ENCODE data around the gene ADGRG3. TPM values are rescaled to one million over a fixed set of nuclear protein-coding genes. Genes with fewer than 3 reads are reported as not detected.

Gene ADGRG3
- total RNA-seq, 1 experiment from 2014 or later, result not detected

DNA sequence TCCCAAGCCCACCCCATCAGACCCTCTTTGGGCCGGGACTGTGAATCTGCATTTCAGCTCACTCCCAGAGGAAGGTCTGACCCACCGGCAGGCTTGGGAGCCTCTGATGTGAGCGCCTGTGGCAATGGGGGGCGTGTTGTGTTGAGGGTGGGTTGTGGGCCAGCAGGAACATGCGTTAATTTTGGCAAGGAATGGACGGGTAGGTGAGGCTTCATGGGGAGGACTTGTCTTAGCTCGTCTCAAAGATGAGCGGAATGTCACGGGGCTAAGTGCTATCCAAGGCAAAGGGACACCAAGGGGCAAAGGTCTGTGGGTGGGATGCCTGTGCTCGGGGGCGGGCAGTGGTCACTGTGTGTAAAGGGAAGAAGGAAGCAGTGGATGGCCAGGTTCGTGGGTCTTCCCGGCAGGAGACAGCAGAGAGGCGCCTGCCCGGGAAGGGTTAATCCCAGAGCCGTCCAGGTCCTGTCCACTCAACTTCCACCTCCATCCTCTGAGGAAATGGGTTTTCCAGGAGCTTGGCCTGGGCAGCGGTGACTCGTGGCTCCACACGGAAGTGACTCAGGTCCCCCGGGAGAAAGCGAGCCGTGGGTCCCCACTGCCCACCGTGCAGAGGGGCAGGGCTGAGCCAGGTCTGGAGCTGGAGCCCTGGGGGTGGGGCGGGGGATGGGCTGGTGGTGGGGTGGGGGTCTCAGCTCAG lies 22.3 kb upstream of the ADGRG3 start:
- Histone ChIP-seq H3K4me2 (peak overlapping the region; percentile 40; the same call in 1 of the 2 replicates), H3K79me2 (ENCODE audit: low read depth) (peaks cover 28% of the 10 kb centered on the region), H3F3A (ENCODE audit: insufficient read depth, low read depth) (peaks cover 67% of the 10 kb centered on the region), H3K27me3 (ENCODE audit: insufficient read depth, low read depth) (no peaks in the 10 kb centered on the region), H3K9me3 (ENCODE audit: insufficient read depth, low read depth) (no peaks in the 10 kb centered on the region), H3K27ac (0 out of 2 replicates have a peak overlapping the region, but pooled peaks have one; percentile 21), H4K20me1 (ENCODE audit: insufficient read depth) (peaks cover 15% of the 10 kb centered on the region), H3K9me2 (ENCODE audit: insufficient read depth) (no peaks in the 10 kb centered on the region), H3K4me1 (replicated peaks; ENCODE audit: insufficient read depth) (peaks cover 69% of the 10 kb centered on the region), H3K4me3 (no peak overlapping the region), H3K36me3 (ENCODE audit: low read depth) (peaks cover 5% of the 10 kb centered on the region; the same call in 1 of the 2 replicates), H2AFZ (no peak overlapping the region)
- ChIA-PET POLR2A (ENCODE audit: unreplicated experiment) (no interaction called here), CTCF (interaction anchor here (0.6 kb wide), 1 partner anchor 45 kb away, joined by 4 read pairs; no protein-coding TSS in a partner anchor)
- TF ChIP-seq, protein P1, sequence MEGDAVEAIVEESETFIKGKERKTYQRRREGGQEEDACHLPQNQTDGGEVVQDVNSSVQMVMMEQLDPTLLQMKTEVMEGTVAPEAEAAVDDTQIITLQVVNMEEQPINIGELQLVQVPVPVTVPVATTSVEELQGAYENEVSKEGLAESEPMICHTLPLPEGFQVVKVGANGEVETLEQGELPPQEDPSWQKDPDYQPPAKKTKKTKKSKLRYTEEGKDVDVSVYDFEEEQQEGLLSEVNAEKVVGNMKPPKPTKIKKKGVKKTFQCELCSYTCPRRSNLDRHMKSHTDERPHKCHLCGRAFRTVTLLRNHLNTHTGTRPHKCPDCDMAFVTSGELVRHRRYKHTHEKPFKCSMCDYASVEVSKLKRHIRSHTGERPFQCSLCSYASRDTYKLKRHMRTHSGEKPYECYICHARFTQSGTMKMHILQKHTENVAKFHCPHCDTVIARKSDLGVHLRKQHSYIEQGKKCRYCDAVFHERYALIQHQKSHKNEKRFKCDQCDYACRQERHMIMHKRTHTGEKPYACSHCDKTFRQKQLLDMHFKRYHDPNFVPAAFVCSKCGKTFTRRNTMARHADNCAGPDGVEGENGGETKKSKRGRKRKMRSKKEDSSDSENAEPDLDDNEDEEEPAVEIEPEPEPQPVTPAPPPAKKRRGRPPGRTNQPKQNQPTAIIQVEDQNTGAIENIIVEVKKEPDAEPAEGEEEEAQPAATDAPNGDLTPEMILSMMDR (conservative IDR thresholded peaks at IDR 0.05), result no peak
- no peak for TF ChIP-seq EZH2 (IDR thresholded peaks at IDR 0.05; ENCODE audit: low read depth)
- BruUV-seq (replicated peaks), result no TSS peak
- intact Hi-C loops (cut with micrococcal nuclease; ENCODE audit: unreplicated experiment), result no loop called here
- no peak for DNase-seq

DNA sequence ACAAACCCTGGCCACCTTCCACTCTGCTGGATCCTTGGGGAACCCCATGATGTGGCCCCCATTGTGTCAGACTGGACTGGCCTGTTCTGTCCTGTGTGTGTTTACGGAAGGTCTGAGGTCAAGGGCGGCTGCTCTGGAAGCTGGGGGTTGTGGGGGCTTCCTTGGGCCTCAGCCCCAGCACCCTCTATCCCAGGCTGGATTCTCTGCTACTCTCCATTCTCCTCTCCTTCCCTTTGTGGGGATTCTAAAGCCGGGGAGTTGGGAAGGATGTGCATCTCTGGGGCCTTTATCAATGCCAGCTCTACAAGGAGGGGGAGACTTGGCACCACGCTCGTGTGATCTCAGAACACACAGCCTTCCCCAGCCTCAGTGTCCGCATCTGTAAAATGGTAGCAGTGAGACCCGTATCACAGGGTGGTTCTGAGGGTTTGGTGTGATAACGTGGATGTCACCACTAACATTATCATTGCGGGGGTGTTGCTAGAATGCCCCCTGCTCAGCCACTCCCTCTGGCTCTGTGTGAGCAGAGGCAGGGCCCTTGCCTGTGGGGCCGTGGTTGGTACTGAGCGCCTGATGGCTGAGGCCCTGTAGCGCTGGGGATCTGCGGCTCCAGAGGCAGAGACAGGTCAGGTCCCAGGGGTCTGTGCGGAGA lies 21.6 kb upstream of the ADGRG3 start:
- intact Hi-C loops (cut with micrococcal nuclease; ENCODE audit: unreplicated experiment), result no loop called here
- BruUV-seq (replicated peaks), result no TSS peak
- Histone ChIP-seq H3K9me2 (ENCODE audit: insufficient read depth) (no peaks in the 10 kb centered on the region), H3K4me3 (no peak overlapping the region), H3K4me1 (replicated peaks; ENCODE audit: insufficient read depth) (peaks cover 62% of the 10 kb centered on the region), H2AFZ (no peak overlapping the region), H3K36me3 (ENCODE audit: low read depth) (peaks cover 5% of the 10 kb centered on the region; the same call in 1 of the 2 replicates), H3K27ac (peak overlapping the region; percentile 21), H3K4me2 (peak overlapping the region; percentile 40), H4K20me1 (ENCODE audit: insufficient read depth) (peaks cover 15% of the 10 kb centered on the region), H3K27me3 (ENCODE audit: insufficient read depth, low read depth) (no peaks in the 10 kb centered on the region), H3K79me2 (ENCODE audit: low read depth) (peaks cover 28% of the 10 kb centered on the region), H3K9me3 (ENCODE audit: insufficient read depth, low read depth) (no peaks in the 10 kb centered on the region), H3F3A (ENCODE audit: insufficient read depth, low read depth) (peaks cover 60% of the 10 kb centered on the region)
- CTCF ChIA-PET, result interaction anchor here (0.5 to 1.2 kb wide), 5 partner anchors 18 to 225 kb away, joined by 3 to 6 read pairs (median 4); no protein-coding TSS in a partner anchor
- TF ChIP-seq EZH2 (IDR thresholded peaks at IDR 0.05; ENCODE audit: low read depth), result no peak
- TF ChIP-seq, protein P1 (conservative IDR thresholded peaks at IDR 0.05), result no peak
- POLR2A ChIA-PET (ENCODE audit: unreplicated experiment), result no interaction called here
- no peak for DNase-seq

DNA sequence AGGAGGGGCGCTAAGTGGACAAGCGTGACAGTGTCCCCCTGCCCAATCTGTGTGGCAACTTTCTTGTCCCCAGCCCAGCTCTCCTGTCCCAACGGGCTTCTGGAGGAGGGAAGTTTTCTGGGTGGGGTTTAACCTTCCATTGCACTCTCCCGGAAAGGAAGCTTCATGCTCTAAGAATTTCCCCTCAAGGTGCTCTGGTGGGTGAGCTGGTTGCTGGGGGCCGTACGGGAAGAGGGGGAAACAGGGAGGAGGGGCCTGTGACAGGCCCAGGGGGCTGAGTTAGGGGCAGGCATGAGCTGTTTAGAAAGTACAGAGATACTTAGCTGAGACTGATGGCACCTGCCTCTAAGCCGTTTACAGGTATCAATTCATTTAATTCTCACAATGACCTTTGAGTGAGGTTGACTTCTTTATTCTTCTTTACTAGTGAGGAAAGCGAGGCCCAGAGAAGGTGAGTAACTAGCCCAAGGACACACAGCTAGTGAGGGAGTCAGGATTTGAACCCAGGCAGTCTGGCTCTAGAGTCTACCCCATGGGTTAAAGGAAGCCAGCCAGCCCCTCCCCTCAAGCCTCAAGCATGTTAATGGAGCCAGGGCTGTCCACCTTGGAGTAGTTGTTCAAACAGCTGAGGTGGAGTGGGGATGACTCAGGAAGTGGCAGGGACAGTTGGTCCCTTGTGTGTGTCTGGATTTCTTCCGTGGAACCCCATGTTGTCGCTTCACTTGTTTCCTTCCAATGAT lies 20.8 kb upstream of the ADGRG3 start:
- no peak overlapping the region for H3K4me3 ChIP-seq
- BruUV-seq (replicated peaks), result no TSS peak
- H3K79me2 ChIP-seq (ENCODE audit: low read depth), result peaks cover 28% of the 10 kb centered on the region
- H3K9me2 ChIP-seq (ENCODE audit: insufficient read depth), result no peaks in the 10 kb centered on the region
- no peaks in the 10 kb centered on the region for H3K27me3 ChIP-seq (ENCODE audit: insufficient read depth, low read depth)
- peaks cover 54% of the 10 kb centered on the region for H3K4me1 ChIP-seq (replicated peaks; ENCODE audit: insufficient read depth)
- peaks cover 5% of the 10 kb centered on the region; the same call in 1 of the 2 replicates for H3K36me3 ChIP-seq (ENCODE audit: low read depth)
- H2AFZ ChIP-seq, result no peak overlapping the region
- H3F3A ChIP-seq (ENCODE audit: insufficient read depth, low read depth), result peaks cover 52% of the 10 kb centered on the region
- TF ChIP-seq, protein P1 (conservative IDR thresholded peaks at IDR 0.05), result no peak
- no peak for TF ChIP-seq EZH2 (IDR thresholded peaks at IDR 0.05; ENCODE audit: low read depth)
- H4K20me1 ChIP-seq (ENCODE audit: insufficient read depth), result peaks cover 15% of the 10 kb centered on the region
- H3K4me2 ChIP-seq, result no peak overlapping the region
- H3K9me3 ChIP-seq (ENCODE audit: insufficient read depth, low read depth), result no peaks in the 10 kb centered on the region
- intact Hi-C loops (cut with micrococcal nuclease; ENCODE audit: unreplicated experiment), result no loop called here
- POLR2A ChIA-PET (ENCODE audit: unreplicated experiment), result interaction anchor here (0.6 kb wide), 1 partner anchor 29 kb away, joined by 3 read pairs; no protein-coding TSS in a partner anchor
- DNase-seq, result peak in 1 of 2 experiments; percentile 51
- CTCF ChIA-PET, result interaction anchor here (0.5 to 1.2 kb wide), 4 partner anchors 17 to 224 kb away, joined by 3 to 6 read pairs (median 4); no protein-coding TSS in a partner anchor
- peak overlapping the region; percentile 46 for H3K27ac ChIP-seq

Data from PC-9 (cell line).